K562 (cell line): ENCODE results near the gene DCAF15. TPM values are rescaled to one million over a fixed set of nuclear protein-coding genes. Genes with fewer than 3 reads are reported as not detected.
A peak's percentile ranks its signal among the peaks of the same experiment; 100 is the strongest.

ENCODE experiments used
- ATAC-seq: fragments of 200-7000 bp; cut with Tn5 transposase; 3 replicates; pipeline ENCODE4 v1.9.1; 2020; ENCODE audit warnings: moderate library complexity
- BruUV-seq: library from RNA; stranded (reverse); fragments of 400-500 nt; replicated peaks from 2 replicates; lab custom pipeline; 2021; lab: Mats Ljungman, UMichigan
- CTCF ChIA-PET: fragments of 300-600 bp; formaldehyde crosslinking; extraction: SDS; loops from one replicate; lab custom pipeline; 2021; ENCODE audit warnings: low intra/inter-chr PET ratio; lab: Yijun Ruan, JAX
- POLR2A ChIA-PET: fragments of 300-600, 350-650 bp; sonication (Branson Sonifier 250); formaldehyde crosslinking; extraction: SDS; loops from one replicate; lab custom pipeline; 2021; ENCODE audit warnings: antibody characterized with exemption, inconsistent platforms; lab: Yijun Ruan, JAX
- DNase-seq, 4 experiments: peaks; one replicate each; pipeline versions ENCODE4 v3.0.0 to v3.0.0-alpha.2; 2011 to 2018; ENCODE audit warnings: low spot score in 3 of 4, mixed read lengths in 3 of 4; ENCODE audit errors: extremely low read depth in 1 of 4
- FAIRE-seq: peaks from 2 replicates; lab custom pipeline; 2011; peaks lifted over from hg19 to GRCh38; lab: Jason Lieb, UNC
- H2AFZ ChIP-seq: 2 replicates; pipeline ENCODE4 v1.6.0; 2011; ENCODE audit warnings: low read depth, low read length, control low read depth, inconsistent platforms
- H3K27ac ChIP-seq: fragments of 200-600 bp; 3 replicates; pipeline ENCODE4 v1.8.0; 2011; ENCODE audit warnings: low read depth, mild to moderate bottlenecking, control low read depth, inconsistent platforms, low read length, moderate library complexity, mixed read lengths; ENCODE audit errors: extremely low read depth
- H3K27me3 ChIP-seq, 2 experiments: fragments of 300-600 bp in 1 of 2; 2 replicates in 1 of 2; 3 replicates in 1 of 2; pipeline versions ENCODE4 v1.6.0 to v1.8.0; 2011; ENCODE audit warnings: inconsistent platforms in 2 of 2, low read length in 2 of 2, mild to moderate bottlenecking in 1 of 2, mixed read lengths in 1 of 2, moderate library complexity in 1 of 2; ENCODE audit not compliant: control insufficient read depth in 2 of 2, insufficient read depth in 2 of 2
- H3K36me3 ChIP-seq: fragments of 300-600 bp; 3 replicates; pipeline ENCODE4 v1.8.0; 2011; ENCODE audit warnings: mild to moderate bottlenecking, low read length, inconsistent platforms; ENCODE audit not compliant: control insufficient read depth, insufficient read depth
- H3K4me1 ChIP-seq, 2 experiments: fragments of 200-600 bp in 1 of 2; replicated peaks in 1 of 2; 2 replicates in 1 of 2; 3 replicates in 1 of 2; pipeline versions ENCODE4 v1.5.1 to v1.8.0; 2011; ENCODE audit warnings: inconsistent platforms in 2 of 2, low read length in 2 of 2, mild to moderate bottlenecking in 1 of 2, mixed read lengths in 1 of 2, moderate library complexity in 1 of 2; ENCODE audit not compliant: control insufficient read depth in 2 of 2, insufficient read depth in 2 of 2
- H3K4me2 ChIP-seq: 2 replicates; pipeline ENCODE4 v1.6.1; 2011; ENCODE audit warnings: low read length, control low read depth, inconsistent platforms, mixed read lengths; ENCODE audit not compliant: insufficient read depth
- H3K4me3 ChIP-seq: fragments of 200-600 bp; sonication (generic), shearing (Covaris generic); 2 replicates; pipeline ENCODE4 v1.5.1; 2016; ENCODE audit warnings: control low read depth, inconsistent platforms
- H3K79me2 ChIP-seq: fragments of 200-600 bp; 3 replicates; pipeline ENCODE4 v1.8.0; 2011; ENCODE audit warnings: low read length, inconsistent platforms; ENCODE audit not compliant: control insufficient read depth, insufficient read depth
- H3K9ac ChIP-seq, 2 experiments: 2 replicates each; pipeline versions ENCODE4 v1.6.0 to v1.6.1; 2011; ENCODE audit warnings: low read depth in 2 of 2, low read length in 2 of 2, control low read depth in 1 of 2, inconsistent platforms in 1 of 2, mild to moderate bottlenecking in 1 of 2, mixed read lengths in 1 of 2; ENCODE audit not compliant: insufficient read depth in 1 of 2
- H3K9me1 ChIP-seq: one replicate; pipeline ENCODE4 v1.6.0; 2011; ENCODE audit warnings: inconsistent platforms, mild to moderate bottlenecking, low read length, moderate library complexity; ENCODE audit not compliant: control insufficient read depth, insufficient read depth
- H3K9me3 ChIP-seq: replicated peaks from 2 replicates; pipeline ENCODE4 v1.5.1; 2011; ENCODE audit warnings: low read depth, low read length, inconsistent platforms; ENCODE audit not compliant: control insufficient read depth, insufficient read depth
- H4K20me1 ChIP-seq: replicated peaks from 2 replicates; pipeline ENCODE4 v1.6.1; 2011; ENCODE audit warnings: low read length, inconsistent platforms, mixed read lengths; ENCODE audit not compliant: control insufficient read depth, insufficient read depth
- ADNP ChIP-seq: fragments of 200-800 bp; sonication (Bioruptor generic); IDR thresholded peaks from 2 replicates; pipeline ENCODE4 v1.6.1; 2016; ENCODE audit warnings: missing genetic modification characterization, missing compliant biosample characterization
- BCOR ChIP-seq: fragments of 450-650 bp; IDR thresholded peaks from 2 replicates; pipeline ENCODE4 v1.6.1; 2016
- ELF4 ChIP-seq: fragments of 450-650 bp; formaldehyde crosslinking; IDR thresholded peaks from 2 replicates; pipeline ENCODE4 v1.4.0; 2022; ENCODE audit warnings: missing genetic modification characterization
- HDAC2 ChIP-seq: fragments of 450-650 bp; IDR thresholded peaks from 2 replicates; pipeline ENCODE4 v1.6.1; 2016; ENCODE audit warnings: mild to moderate bottlenecking
- KDM1A ChIP-seq, 2 experiments: fragments of 450-650 bp; IDR thresholded peaks; 2 replicates each; pipeline ENCODE4 v1.6.1; 2016; ENCODE audit warnings: mild to moderate bottlenecking in 2 of 2
- RBM25 ChIP-seq: fragments of 200-400 bp; formaldehyde crosslinking; IDR thresholded peaks from 2 replicates; pipeline ENCODE4 v1.6.1; 2018; ENCODE audit warnings: low read length, low read depth, moderate library complexity; ENCODE audit not compliant: severe bottlenecking
- WGBS: fragments of 100-300 bp; shearing (Covaris generic); methylation state at CpG from one replicate; pipeline ENCODE4 v1.1.6; 2016; ENCODE audit warnings: low coverage, mixed read lengths; ENCODE audit not compliant: insufficient coverage; ENCODE audit errors: missing lambda C conversion rate; 5-methylcytosine and 5-hydroxymethylcytosine counted together
- in situ Hi-C: fragments of 300-500 bp; cut with MboI; formaldehyde crosslinking; loops from 4 replicates; pipeline ENCODE4 v1.15.0; 2018; ENCODE audit warnings: inconsistent platforms, mixed read lengths
- intact Hi-C: fragments of 100-400 bp; cut with micrococcal nuclease; formaldehyde crosslinking; loops from 2 replicates; pipeline ENCODE4 v1.14.2; 2022
- polyA plus RNA-seq, 8 experiments: library from polyadenylated mRNA; depleted of rRNA in 4 of 8; stranded (reverse) in 5 of 8; unstranded in 3 of 8; fragments of >200 nt; fragmentation: Nextera tagmentation in 2 of 8; fragmentation: Illumina TruSeq in 1 of 8; extraction: Ambion mirVana in 2 of 8; extraction: Trizol in 1 of 8; gene quantifications; 2 replicates each; pipeline versions ENCODE4 v1.2.1 to v1.2.3, GENCODE V29; 2011 to 2014; ENCODE audit warnings: inconsistent platforms in 1 of 8, missing spikeins in 1 of 8
- total RNA-seq, 7 experiments: library from RNA; depleted of rRNA in 6 of 7; stranded (reverse); fragments of >200 nt in 6 of 7; fragmentation: Illumina TruSeq in 2 of 7; extraction: Trizol in 2 of 7; gene quantifications; 2 replicates each; pipeline versions ENCODE4 v1.2.1 to v1.2.3, GENCODE V29; 2011 to 2021; ENCODE audit warnings: low replicate concordance in 1 of 7
- TF ChIP-seq, protein P1 (sequence below): fragments of 450-650 bp; IDR thresholded peaks from 2 replicates; pipeline ENCODE4 v1.6.1; 2017; ENCODE audit warnings: mild to moderate bottlenecking, moderate library complexity

The DCAF15 gene
- total and polyA plus RNA-seq, 9 of the 15 experiments (the other 6 are each of a cell fraction or from before 2014, with no cell fraction given): 0.17 to 68.5 (median 27.7) TPM

DNA sequence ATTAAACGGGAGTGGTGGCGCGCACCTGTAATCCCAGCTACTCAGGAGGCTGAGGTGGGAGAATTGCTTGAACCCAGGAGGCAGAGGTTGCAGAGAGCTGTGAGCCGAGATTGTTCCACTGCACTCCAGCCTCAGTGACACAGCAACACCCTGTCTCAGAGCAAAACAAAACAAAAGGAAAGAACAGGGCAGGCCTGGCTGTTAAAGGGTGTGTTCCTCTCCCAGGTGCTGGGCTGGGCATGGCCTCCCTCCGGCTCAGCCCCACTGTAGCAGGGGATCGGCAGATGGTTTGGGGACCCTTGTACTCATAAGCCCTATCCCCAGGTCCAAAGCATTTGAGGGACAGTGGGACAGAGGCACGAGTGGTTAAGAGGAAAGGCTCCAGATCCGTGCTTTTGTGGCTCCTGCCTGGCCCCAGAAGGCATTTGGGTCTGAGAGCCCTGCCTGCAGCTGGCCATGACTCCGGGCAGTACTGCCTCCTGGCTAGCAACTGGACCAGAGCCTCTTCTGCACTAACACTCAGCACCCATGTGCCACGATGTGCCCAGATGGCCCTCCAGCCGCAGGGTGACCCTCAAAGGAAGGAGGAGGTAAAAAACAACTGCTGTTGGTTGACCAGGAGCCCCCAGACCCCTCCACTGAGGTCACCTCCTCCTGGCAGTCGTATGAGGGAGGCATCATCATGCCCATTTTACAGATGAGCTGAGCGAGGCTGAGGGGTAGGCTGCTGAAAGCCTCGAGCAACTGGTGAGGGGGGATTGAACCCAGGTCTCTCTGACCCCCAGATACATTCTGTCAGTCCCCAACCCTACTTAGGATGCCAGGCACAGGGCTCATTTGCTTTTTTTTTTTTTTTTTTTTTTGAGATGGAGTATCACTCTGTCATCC lies 43.8 kb downstream of the DCAF15 start:
- H4K20me1 ChIP-seq: no peaks in the 10 kb centered on the region
- BruUV-seq: no TSS peak
- H3K4me1 ChIP-seq: peaks cover 0 to 17% of the 10 kb centered on the region in 2 experiments; a peak in 3 of 5 replicates
- H3K4me3 ChIP-seq: no peak overlapping the region
- H3K9me3 ChIP-seq: no peaks in the 10 kb centered on the region
- ChIA-PET POLR2A (interaction anchor here (0.6 to 1.3 kb wide), 2 partner anchors 10 to 123 kb away, joined by 3 to 7 read pairs; partner anchors contain the start of gene RFX1), CTCF (no interaction called here)
- H3K79me2 ChIP-seq: peaks cover 28% of the 10 kb centered on the region
- no peak overlapping the region for H2AFZ ChIP-seq
- in situ Hi-C loops: no loop called here
- peak in 1 of 4 experiments; percentile 6 for DNase-seq
- peak overlapping the region in 1 of 2 experiments; percentile 68; a peak in 2 of 4 replicates for H3K9ac ChIP-seq
- H3K27me3 ChIP-seq: no peaks in the 10 kb centered on the region
- peaks cover 3% of the 10 kb centered on the region for H3K9me1 ChIP-seq
- no peak for ATAC-seq
- FAIRE-seq: no peak
- no peak overlapping the region for H3K4me2 ChIP-seq
- 0 out of 4 replicates have a peak, but pooled peaks of 1 of the 2 experiments have one; percentile 35 for TF ChIP-seq KDM1A (IDR thresholded peaks at IDR 0.05)
- TF ChIP-seq, protein P1, sequence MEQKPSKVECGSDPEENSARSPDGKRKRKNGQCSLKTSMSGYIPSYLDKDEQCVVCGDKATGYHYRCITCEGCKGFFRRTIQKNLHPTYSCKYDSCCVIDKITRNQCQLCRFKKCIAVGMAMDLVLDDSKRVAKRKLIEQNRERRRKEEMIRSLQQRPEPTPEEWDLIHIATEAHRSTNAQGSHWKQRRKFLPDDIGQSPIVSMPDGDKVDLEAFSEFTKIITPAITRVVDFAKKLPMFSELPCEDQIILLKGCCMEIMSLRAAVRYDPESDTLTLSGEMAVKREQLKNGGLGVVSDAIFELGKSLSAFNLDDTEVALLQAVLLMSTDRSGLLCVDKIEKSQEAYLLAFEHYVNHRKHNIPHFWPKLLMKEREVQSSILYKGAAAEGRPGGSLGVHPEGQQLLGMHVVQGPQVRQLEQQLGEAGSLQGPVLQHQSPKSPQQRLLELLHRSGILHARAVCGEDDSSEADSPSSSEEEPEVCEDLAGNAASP: no peak
- peak; percentile 84 for TF ChIP-seq BCOR
- no peak for TF ChIP-seq ELF4 (CRISPR knock-in tag)
- 0 out of 2 replicates have a peak, but pooled peaks have one; percentile 31 for TF ChIP-seq ADNP (tag)
- peak; percentile 76 for TF ChIP-seq RBM25
- 0 out of 2 replicates have a peak, but pooled peaks have one; percentile 32 for TF ChIP-seq HDAC2
- TF ChIP-seq, all 486 proteins: peak for 5
- peaks cover 61% of the 10 kb centered on the region; the same call in 2 of the 3 replicates for H3K36me3 ChIP-seq
- intact Hi-C loops: no loop called here
- WGBS: 89% methylated on average over 12 of the region's 14 CpGs
- no peak overlapping the region for H3K27ac ChIP-seq
